ENCODE data around the gene NRG3. TPM values are rescaled to one million over a fixed set of nuclear protein-coding genes. Genes with fewer than 3 reads are reported as not detected.

The NRG3 gene
- total and polyA plus RNA-seq, 2 of the 8 experiments (the other 6 are each of a cell fraction or from before 2014, with no cell fraction given), result 4.2 to 5.0 TPM

DNA sequence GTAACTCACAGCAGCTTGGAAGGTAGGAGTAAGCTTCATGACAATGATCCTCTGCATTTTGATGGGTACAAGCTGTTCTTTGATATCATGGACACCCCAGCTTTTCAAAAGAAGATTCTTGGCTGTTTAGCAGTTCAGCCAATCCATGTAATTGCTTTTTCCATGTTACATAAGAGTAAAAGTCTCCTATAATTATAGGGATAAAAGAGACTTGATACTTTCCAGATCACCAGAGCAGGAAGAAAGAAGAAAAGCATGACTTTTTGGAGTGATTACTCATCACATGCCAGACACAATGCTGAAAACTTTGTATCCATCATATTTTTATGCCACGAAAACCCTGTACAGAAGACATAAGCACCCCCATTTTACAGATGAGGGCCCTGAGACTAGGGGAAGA lies 1049.7 kb downstream of the NRG3 start:
- no peak overlapping the region for H4K8ac ChIP-seq (ENCODE audit: extremely low read depth, insufficient read depth, low read length)
- no peak for DNase-seq (ENCODE audit: low read depth in 1 of 2, low spot score in 2 of 2)
- no peaks in the 10 kb centered on the region for H3K4me1 ChIP-seq (replicated peaks in 1 of 4; ENCODE audit: control insufficient read depth in 3 of 4, insufficient read depth in 4 of 4, low read length in 3 of 4)
- H3K9me3 ChIP-seq (ENCODE audit: insufficient read depth in 2 of 2, low read depth in 1 of 2, low read length in 1 of 2), result peaks cover 2 to 3% of the 10 kb centered on the region in 2 experiments; a peak in 1 of 4 replicates
- no peaks in the 10 kb centered on the region for H3K36me3 ChIP-seq (ENCODE audit: control insufficient read depth in 2 of 4, insufficient read depth in 4 of 4, low read length in 3 of 4)
- H3K27me3 ChIP-seq (replicated peaks in 1 of 4; ENCODE audit: control insufficient read depth in 3 of 4, extremely low read depth in 1 of 4, insufficient read depth in 3 of 4, low read length in 3 of 4), result no peaks in the 10 kb centered on the region
- no peak overlapping the region for H3K4me2 ChIP-seq (ENCODE audit: insufficient read depth in 1 of 2, low read depth in 2 of 2, low read length in 2 of 2)
- H3K56ac ChIP-seq (replicated peaks; ENCODE audit: insufficient read length, low read depth, low read length), result no peak overlapping the region
- no peak overlapping the region for H2BK5ac ChIP-seq (ENCODE audit: low read depth, low read length)
- POLR2A ChIA-PET (ENCODE audit: partially characterized antibody), result no interaction called here
- H3K9ac ChIP-seq (replicated peaks in 1 of 4; ENCODE audit: extremely low read depth in 1 of 4, low read depth in 3 of 4, low read length in 3 of 4), result no peak overlapping the region
- H2AK5ac ChIP-seq (ENCODE audit: low read depth, low read length), result no peak overlapping the region
- no peak for FAIRE-seq
- no peaks in the 10 kb centered on the region for H3K79me1 ChIP-seq (ENCODE audit: low read depth, low read length)
- no peaks in the 10 kb centered on the region for H3K79me2 ChIP-seq (ENCODE audit: control insufficient read depth in 1 of 2, insufficient read depth in 2 of 2, low read length in 2 of 2)
- H3K4ac ChIP-seq (replicated peaks; ENCODE audit: insufficient read length, low read depth, low read length), result no peak overlapping the region
- TF ChIP-seq CREB1 (IDR thresholded peaks at IDR 0.05), result no peak
- no peak for TF ChIP-seq TCF12 (IDR thresholded peaks at IDR 0.05; ENCODE audit: low read depth, low read length)
- TF ChIP-seq CEBPB (IDR thresholded peaks at IDR 0.05; ENCODE audit: low read depth, low read length), result no peak
- no peak for TF ChIP-seq KDM1A (IDR thresholded peaks at IDR 0.05; ENCODE audit: borderline replicate concordance, low read length)
- TF ChIP-seq BACH1 (IDR thresholded peaks at IDR 0.05; ENCODE audit: low read length), result no peak
- no peak for TF ChIP-seq HDAC6 (IDR thresholded peaks at IDR 0.05; ENCODE audit: low read depth, low read length)
- no peak for TF ChIP-seq HDAC2 (IDR thresholded peaks at IDR 0.05; ENCODE audit: borderline replicate concordance in 1 of 2, low read depth in 2 of 2, low read length in 2 of 2)
- no peak for TF ChIP-seq CHD2 (IDR thresholded peaks at IDR 0.05; ENCODE audit: low read length)
- TF ChIP-seq, protein P1, sequence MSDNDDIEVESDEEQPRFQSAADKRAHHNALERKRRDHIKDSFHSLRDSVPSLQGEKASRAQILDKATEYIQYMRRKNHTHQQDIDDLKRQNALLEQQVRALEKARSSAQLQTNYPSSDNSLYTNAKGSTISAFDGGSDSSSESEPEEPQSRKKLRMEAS (IDR thresholded peaks at IDR 0.05), result no peak
- no peak for TF ChIP-seq RBBP5 (IDR thresholded peaks at IDR 0.05; ENCODE audit: borderline replicate concordance, low read depth, low read length)
- no peak for TF ChIP-seq FOSL1 (IDR thresholded peaks at IDR 0.05; ENCODE audit: insufficient read depth, low read depth, low read length)
- H2BK120ac ChIP-seq (replicated peaks; ENCODE audit: low read depth, low read length), result no peak overlapping the region
- no peak overlapping the region for H3K18ac ChIP-seq (ENCODE audit: extremely low read depth, low read length)
- no peak overlapping the region for H4K5ac ChIP-seq (ENCODE audit: insufficient read length, low read depth, low read length)
- H4K20me1 ChIP-seq (replicated peaks in 1 of 2; ENCODE audit: control insufficient read depth in 1 of 2, insufficient read depth in 2 of 2, low read length in 2 of 2), result no peaks in the 10 kb centered on the region
- H3K27ac ChIP-seq (ENCODE audit: low read depth, low read length), result no peak overlapping the region
- no peak overlapping the region for H3K4me3 ChIP-seq (ENCODE audit: extremely low read depth in 1 of 4, insufficient read depth in 2 of 4, low read depth in 3 of 4, low read length in 4 of 4)
- 93% methylated on average over 1 of the region's 1 CpG; no CpG with 5 or more reads in 1 of the 2 experiments for WGBS, 2 experiments (ENCODE audit: extremely low coverage in 1 of 2, insufficient coverage in 1 of 2, insufficient read length in 1 of 2, insufficient replicate concordance in 2 of 2, low coverage in 1 of 2, low lambda C conversion rate in 2 of 2, missing lambda C conversion rate in 1 of 2)
- CTCF ChIA-PET (ENCODE audit: partially characterized antibody), result interaction anchor here (1.0 to 1.3 kb wide), 2 partner anchors 9 to 10 kb away, joined by 3 to 5 read pairs; no protein-coding TSS in a partner anchor
- no peak overlapping the region for H3K23ac ChIP-seq (ENCODE audit: insufficient read length)
- H2BK15ac ChIP-seq (ENCODE audit: low read length), result no peak overlapping the region
- no peak overlapping the region for H3K14ac ChIP-seq (ENCODE audit: insufficient read length)
- H2BK12ac ChIP-seq (ENCODE audit: low read depth, low read length), result no peak overlapping the region
- no peak overlapping the region for H4K91ac ChIP-seq (replicated peaks; ENCODE audit: insufficient read length, low read length)
- no peaks in the 10 kb centered on the region for H3K23me2 ChIP-seq (ENCODE audit: low read depth, low read length)
- no peak overlapping the region for H2AFZ ChIP-seq (ENCODE audit: low read length)
- H2BK20ac ChIP-seq (ENCODE audit: low read length), result no peak overlapping the region
